A673 (cell line): ENCODE measurements around the gene VAT1L. TPM values are rescaled to one million over a fixed set of nuclear protein-coding genes. Genes with fewer than 3 reads are reported as not detected.

Experiments
- BruUV-seq: library from RNA; stranded (reverse); fragments of 400-500 nt; replicated peaks from 2 replicates; lab custom pipeline; 2021; lab: Mats Ljungman, UMichigan
- CTCF ChIA-PET: fragments of 300-600 bp; sonication (Branson Sonifier 250); formaldehyde crosslinking; loops from one replicate; lab custom pipeline; 2022; ENCODE audit warnings: antibody characterized with exemption; lab: Charles Lee
- POLR2A ChIA-PET: fragments of 300-600 bp; sonication (Branson Sonifier 250); formaldehyde crosslinking; loops from one replicate; lab custom pipeline; 2022; ENCODE audit warnings: antibody characterized with exemption; ENCODE audit not compliant: low non-redundant PET; lab: Charles Lee
- DNase-seq: peaks from one replicate; pipeline ENCODE4 v3.0.0-alpha.2; 2015; ENCODE audit warnings: low spot score
- H3K27ac ChIP-seq: fragments of 200-600 bp; sonication (generic); 2 replicates; pipeline ENCODE4 v1.5.1; 2016; ENCODE audit warnings: mixed run types, low read depth, mild to moderate bottlenecking, mixed read lengths, antibody characterized with exemption, low read length; ENCODE audit not compliant: poor library complexity, severe bottlenecking
- H3K27me3 ChIP-seq: fragments of 200-600 bp; sonication (generic); replicated peaks from 2 replicates; pipeline ENCODE4 v1.6.1; 2017; ENCODE audit warnings: mixed run types, low read depth, mild to moderate bottlenecking, mixed read lengths, antibody characterized with exemption, low read length; ENCODE audit not compliant: insufficient read depth, poor library complexity
- H3K36me3 ChIP-seq: fragments of 200-600 bp; sonication (generic); 2 replicates; pipeline ENCODE4 v1.6.1; 2016; ENCODE audit warnings: mixed run types, mild to moderate bottlenecking, mixed read lengths, antibody characterized with exemption, low read length; ENCODE audit not compliant: insufficient read depth, poor library complexity, severe bottlenecking
- H3K4me1 ChIP-seq: fragments of 200-600 bp; sonication (generic); 2 replicates; pipeline ENCODE4 v1.6.1; 2017; ENCODE audit warnings: mixed run types, mild to moderate bottlenecking, mixed read lengths, antibody characterized with exemption, low read length; ENCODE audit not compliant: insufficient read depth, poor library complexity, severe bottlenecking
- H3K4me3 ChIP-seq: fragments of 200-600 bp; sonication (generic); 2 replicates; pipeline ENCODE4 v1.5.1; 2016; ENCODE audit warnings: low read depth, mixed run types, mild to moderate bottlenecking, mixed read lengths, low read length; ENCODE audit not compliant: poor library complexity, severe bottlenecking
- H3K9me3 ChIP-seq: fragments of 200-600 bp; sonication (generic); 2 replicates; pipeline ENCODE4 v1.6.1; 2016; ENCODE audit warnings: mixed run types, low read depth, mild to moderate bottlenecking, mixed read lengths, antibody characterized with exemption, low read length; ENCODE audit not compliant: poor library complexity, severe bottlenecking
- CTCF ChIP-seq: fragments of 300-800, 200-600 bp; sonication (generic); conservative IDR thresholded peaks from 2 replicates; pipeline ENCODE4 v1.5.1; 2017; ENCODE audit warnings: low read depth, mild to moderate bottlenecking, antibody characterized with exemption, low read length, moderate library complexity, mixed read lengths
- EZH2 ChIP-seq: fragments of 200-600 bp; sonication (generic); IDR thresholded peaks from 2 replicates; pipeline ENCODE4 v1.6.1; 2017; ENCODE audit warnings: borderline replicate concordance, low read depth, mild to moderate bottlenecking, mixed read lengths, antibody characterized with exemption, low read length; ENCODE audit not compliant: poor library complexity, severe bottlenecking
- intact Hi-C: fragments of 100-400 bp; cut with micrococcal nuclease; formaldehyde crosslinking; loops from one replicate; pipeline ENCODE4 v1.10.0; 2022; ENCODE audit not compliant: unreplicated experiment
- total RNA-seq: library from RNA; stranded (reverse); gene quantifications from 2 replicates; pipeline ENCODE4 v1.2.3, GENCODE V29; 2021

VAT1L gene
- total RNA-seq, 1 experiment from 2014 or later: 0.09 TPM

DNA sequence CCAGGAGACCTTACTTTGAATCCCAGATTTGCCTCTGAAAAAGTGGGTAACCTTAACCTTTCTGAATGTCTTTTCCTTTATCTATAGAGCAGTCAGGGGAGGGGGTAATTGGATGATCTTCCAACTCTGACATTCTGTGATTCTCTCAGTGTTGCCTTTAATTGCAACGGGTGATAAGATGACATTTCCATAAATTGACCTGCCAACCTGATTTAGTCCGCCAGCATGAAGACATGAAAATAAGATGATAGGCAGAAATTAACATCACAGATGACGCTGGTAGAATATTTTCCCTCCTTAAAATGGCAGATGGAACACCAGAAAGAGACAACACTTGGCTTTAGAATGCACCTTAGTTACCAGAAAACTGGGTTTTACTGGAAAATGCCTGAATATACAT, 72.6 kb downstream of the VAT1L start:
- CTCF ChIA-PET: no interaction called here

GRCh38 chr16:77863250-77863649, 74.9 kb downstream of the VAT1L start:
- no peak overlapping the region for H3K4me3 ChIP-seq
- CTCF ChIA-PET: no interaction called here
- no peak for TF ChIP-seq EZH2
- no peak for TF ChIP-seq CTCF
- no TSS peak for BruUV-seq
- H3K27me3 ChIP-seq: peaks cover 4% of the 10 kb centered on the region
- H3K36me3 ChIP-seq: no peaks in the 10 kb centered on the region
- H3K4me1 ChIP-seq: no peaks in the 10 kb centered on the region
- POLR2A ChIA-PET: no interaction called here
- H3K9me3 ChIP-seq: no peaks in the 10 kb centered on the region
- no peak for DNase-seq
- no peak overlapping the region for H3K27ac ChIP-seq
- intact Hi-C loops: no loop called here

More for the DNA sequence above, 72.6 kb downstream of the VAT1L start:
- Histone ChIP-seq H3K4me1 (no peaks in the 10 kb centered on the region), H3K27me3 (peaks cover 4% of the 10 kb centered on the region), H3K4me3 (no peak overlapping the region), H3K9me3 (no peaks in the 10 kb centered on the region), H3K36me3 (no peaks in the 10 kb centered on the region), H3K27ac (no peak overlapping the region)
- POLR2A ChIA-PET: no interaction called here
- intact Hi-C loops: no loop called here
- TF ChIP-seq EZH2: no peak
- TF ChIP-seq CTCF: no peak
- no peak for DNase-seq
- BruUV-seq: no TSS peak

DNA sequence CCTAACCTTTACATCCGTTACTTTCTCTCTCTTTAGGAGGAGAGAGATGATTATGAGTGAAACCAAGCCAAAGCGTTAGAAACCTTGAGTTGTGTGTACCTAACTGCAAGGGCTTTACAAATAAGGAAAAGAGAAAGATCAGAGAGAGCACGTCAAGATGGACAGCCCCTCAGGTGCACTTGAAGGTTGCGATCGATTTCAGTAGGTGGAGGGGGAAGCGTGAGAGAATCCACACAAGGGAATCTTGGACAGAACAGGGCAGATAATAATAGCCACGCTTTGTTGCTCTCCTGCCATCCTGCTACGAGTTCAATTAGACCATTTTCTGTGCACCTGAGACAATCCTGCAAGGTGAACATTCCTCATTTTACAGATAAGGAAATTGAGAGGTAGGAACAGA, 78.4 kb downstream of the VAT1L start:
- no peak for TF ChIP-seq CTCF
- TF ChIP-seq EZH2: no peak
- Histone ChIP-seq H3K27ac (no peak overlapping the region), H3K4me3 (no peak overlapping the region), H3K4me1 (peaks cover 5% of the 10 kb centered on the region), H3K9me3 (no peaks in the 10 kb centered on the region), H3K36me3 (no peaks in the 10 kb centered on the region), H3K27me3 (no peaks in the 10 kb centered on the region)
- DNase-seq: no peak
- no TSS peak for BruUV-seq
- ChIA-PET CTCF (no interaction called here), POLR2A (no interaction called here)
- intact Hi-C loops: no loop called here
